Central memory CD8-positive, alpha-beta T cell (primary cell): ENCODE results near the gene PNPLA3.

Experiments used
- ATAC-seq: fragments of 150-1000 bp; cut with Tn5 transposase; replicated peaks from 2 replicates; pipeline ENCODE4 v1.10.0; 2022; ENCODE audit warnings: mild to moderate bottlenecking, moderate FRiP score, moderate number of reproducible peaks; ENCODE audit not compliant: poor library complexity, severe bottlenecking; ENCODE audit errors: extremely low read depth
- DNase-seq, 2 donors: peaks; one replicate each; pipeline ENCODE4 v3.0.0; 2021; ENCODE audit warnings: low spot score in 2 of 2
- H3K27ac Mint-ChIP-seq: one replicate; pipeline ENCODE4 v1.8.0; 2022; ENCODE audit warnings: low read depth, mild to moderate bottlenecking, moderate library complexity, mixed read lengths
- H3K27me3 Mint-ChIP-seq: one replicate; pipeline ENCODE4 v1.8.0; 2022; ENCODE audit warnings: mixed read lengths
- H3K36me3 Mint-ChIP-seq: one replicate; pipeline ENCODE4 v1.8.0; 2022; ENCODE audit warnings: mild to moderate bottlenecking, moderate library complexity, mixed read lengths; ENCODE audit not compliant: insufficient read depth
- H3K4me1 Mint-ChIP-seq: one replicate; pipeline ENCODE4 v1.8.0; 2022; ENCODE audit warnings: mixed read lengths
- H3K4me3 Mint-ChIP-seq: one replicate; pipeline ENCODE4 v1.8.0; 2022; ENCODE audit warnings: mild to moderate bottlenecking, moderate library complexity, mixed read lengths
- H3K9me3 Mint-ChIP-seq: one replicate; pipeline ENCODE4 v1.8.0; 2022; ENCODE audit warnings: mixed read lengths

Gene PNPLA3

GRCh38 chr22:43983808-43984207 is 60.2 kb downstream of the PNPLA3 start:
- no peak overlapping the region for H3K4me3 Mint-ChIP-seq
- peaks cover 51% of the 10 kb centered on the region for H3K36me3 Mint-ChIP-seq
- H3K4me1 Mint-ChIP-seq: no peaks in the 10 kb centered on the region
- ATAC-seq (no peak), DNase-seq (no peak)
- H3K27me3 Mint-ChIP-seq: no peaks in the 10 kb centered on the region
- no peaks in the 10 kb centered on the region for H3K9me3 Mint-ChIP-seq
- no peak overlapping the region for H3K27ac Mint-ChIP-seq

GRCh38 chr22:43985532-43985931 is 61.9 kb downstream of the PNPLA3 start:
- H3K4me1 Mint-ChIP-seq: no peaks in the 10 kb centered on the region
- H3K4me3 Mint-ChIP-seq: no peak overlapping the region
- no peak overlapping the region for H3K27ac Mint-ChIP-seq
- DNase-seq (no peak), ATAC-seq (no peak)
- H3K9me3 Mint-ChIP-seq: no peaks in the 10 kb centered on the region
- no peaks in the 10 kb centered on the region for H3K27me3 Mint-ChIP-seq
- H3K36me3 Mint-ChIP-seq: peaks cover 51% of the 10 kb centered on the region

- peaks cover 3% of the 10 kb centered on the region for H3K4me1 Mint-ChIP-seq
- no peaks in the 10 kb centered on the region for H3K27me3 Mint-ChIP-seq
- ATAC-seq (no peak), DNase-seq (no peak)
- H3K36me3 Mint-ChIP-seq: peaks cover 70% of the 10 kb centered on the region
- no peak overlapping the region for H3K4me3 Mint-ChIP-seq
- H3K27ac Mint-ChIP-seq: no peak overlapping the region
- no peaks in the 10 kb centered on the region for H3K9me3 Mint-ChIP-seq
Measured at GRCh38 chr22:43988116-43988820, 64.7 kb downstream of the PNPLA3 start.

- DNase-seq: no peak
- H3K4me1 Mint-ChIP-seq: peaks cover 10% of the 10 kb centered on the region
- H3K4me3 Mint-ChIP-seq: no peak overlapping the region
- H3K36me3 Mint-ChIP-seq: peaks cover 68% of the 10 kb centered on the region
- no peak for ATAC-seq
- no peak overlapping the region for H3K27ac Mint-ChIP-seq
- H3K27me3 Mint-ChIP-seq: no peaks in the 10 kb centered on the region
- no peaks in the 10 kb centered on the region for H3K9me3 Mint-ChIP-seq
Measured at GRCh38 chr22:43988960-43989359, 65.4 kb downstream of the PNPLA3 start.

- no peak for DNase-seq
- no peak for ATAC-seq
- peaks cover 18% of the 10 kb centered on the region for H3K4me1 Mint-ChIP-seq
- no peak overlapping the region for H3K27ac Mint-ChIP-seq
- H3K27me3 Mint-ChIP-seq: no peaks in the 10 kb centered on the region
- no peak overlapping the region for H3K4me3 Mint-ChIP-seq
- H3K9me3 Mint-ChIP-seq: no peaks in the 10 kb centered on the region
- H3K36me3 Mint-ChIP-seq: peaks cover 62% of the 10 kb centered on the region
Measured at GRCh38 chr22:43990044-43990443, 66.4 kb downstream of the PNPLA3 start.

- H3K9me3 Mint-ChIP-seq: no peaks in the 10 kb centered on the region
- no peak for ATAC-seq
- no peak for DNase-seq
- H3K36me3 Mint-ChIP-seq: peaks cover 55% of the 10 kb centered on the region
- no peak overlapping the region for H3K4me3 Mint-ChIP-seq
- peaks cover 33% of the 10 kb centered on the region for H3K4me1 Mint-ChIP-seq
- no peaks in the 10 kb centered on the region for H3K27me3 Mint-ChIP-seq
- no peak overlapping the region for H3K27ac Mint-ChIP-seq
Measured at GRCh38 chr22:43991316-43992020, 67.9 kb downstream of the PNPLA3 start.

GRCh38 chr22:43992331-43992821 is 68.8 kb downstream of the PNPLA3 start:
- Mint-ChIP-seq H3K4me3 (no peak overlapping the region), H3K4me1 (peaks cover 40% of the 10 kb centered on the region), H3K9me3 (no peaks in the 10 kb centered on the region), H3K27ac (no peak overlapping the region), H3K36me3 (peaks cover 52% of the 10 kb centered on the region), H3K27me3 (no peaks in the 10 kb centered on the region)
- no peak for ATAC-seq
- DNase-seq: no peak

- Mint-ChIP-seq H3K4me1 (peaks cover 40% of the 10 kb centered on the region), H3K27ac (peak overlapping the region; percentile 46), H3K36me3 (peaks cover 49% of the 10 kb centered on the region), H3K9me3 (no peaks in the 10 kb centered on the region), H3K4me3 (no peak overlapping the region), H3K27me3 (no peaks in the 10 kb centered on the region)
- DNase-seq: peak; percentile 31 to 40
- no peak for ATAC-seq
Measured at GRCh38 chr22:43993072-43993760, 69.6 kb downstream of the PNPLA3 start.

GRCh38 chr22:43994006-43994405 is 70.4 kb downstream of the PNPLA3 start:
- ATAC-seq (no peak), DNase-seq (no peak)
- H3K36me3 Mint-ChIP-seq: peaks cover 47% of the 10 kb centered on the region
- peaks cover 40% of the 10 kb centered on the region for H3K4me1 Mint-ChIP-seq
- no peaks in the 10 kb centered on the region for H3K27me3 Mint-ChIP-seq
- peak overlapping the region; percentile 90 for H3K4me3 Mint-ChIP-seq
- peak overlapping the region; percentile 92 for H3K27ac Mint-ChIP-seq
- H3K9me3 Mint-ChIP-seq: no peaks in the 10 kb centered on the region

GRCh38 chr22:43994416-43994815 is 70.8 kb downstream of the PNPLA3 start:
- ATAC-seq (no peak), DNase-seq (no peak)
- Mint-ChIP-seq H3K4me3 (peak overlapping the region; percentile 90), H3K27me3 (no peaks in the 10 kb centered on the region), H3K36me3 (peaks cover 45% of the 10 kb centered on the region), H3K9me3 (no peaks in the 10 kb centered on the region), H3K4me1 (peaks cover 40% of the 10 kb centered on the region), H3K27ac (peak overlapping the region; percentile 92)

GRCh38 chr22:43995057-43995685 is 71.6 kb downstream of the PNPLA3 start:
- peak overlapping the region; percentile 92 for H3K27ac Mint-ChIP-seq
- H3K9me3 Mint-ChIP-seq: no peaks in the 10 kb centered on the region
- no peaks in the 10 kb centered on the region for H3K27me3 Mint-ChIP-seq
- DNase-seq (no peak), ATAC-seq (no peak)
- peak overlapping the region; percentile 90 for H3K4me3 Mint-ChIP-seq
- H3K36me3 Mint-ChIP-seq: peaks cover 42% of the 10 kb centered on the region
- peaks cover 40% of the 10 kb centered on the region for H3K4me1 Mint-ChIP-seq

- Mint-ChIP-seq H3K9me3 (no peaks in the 10 kb centered on the region), H3K36me3 (peaks cover 38% of the 10 kb centered on the region), H3K27me3 (no peaks in the 10 kb centered on the region), H3K4me3 (peak overlapping the region; percentile 90), H3K4me1 (peaks cover 40% of the 10 kb centered on the region), H3K27ac (peak overlapping the region; percentile 92)
- no peak for DNase-seq
- no peak for ATAC-seq
Measured at GRCh38 chr22:43995798-43996169, 72.2 kb downstream of the PNPLA3 start.
